Activated T-helper 1 cell treated with Interleukin-2 at 50 U/mL for 16 hours (primary cell): ENCODE measurements around the gene PCNX3.
"Not testable (repeated sequence)": the region's sequence is repeated elsewhere in the genome, so short reads cannot be mapped to it uniquely, and the experiment has no call there.

Experiments used
- DNase-seq: peaks from one replicate; pipeline ENCODE4 v3.0.0-alpha.2; 2020; ENCODE audit warnings: low read depth

The PCNX3 gene

GRCh38 chr11:65620666-65621065, 5.1 kb downstream of the PCNX3 start:
- no peak for DNase-seq

DNA sequence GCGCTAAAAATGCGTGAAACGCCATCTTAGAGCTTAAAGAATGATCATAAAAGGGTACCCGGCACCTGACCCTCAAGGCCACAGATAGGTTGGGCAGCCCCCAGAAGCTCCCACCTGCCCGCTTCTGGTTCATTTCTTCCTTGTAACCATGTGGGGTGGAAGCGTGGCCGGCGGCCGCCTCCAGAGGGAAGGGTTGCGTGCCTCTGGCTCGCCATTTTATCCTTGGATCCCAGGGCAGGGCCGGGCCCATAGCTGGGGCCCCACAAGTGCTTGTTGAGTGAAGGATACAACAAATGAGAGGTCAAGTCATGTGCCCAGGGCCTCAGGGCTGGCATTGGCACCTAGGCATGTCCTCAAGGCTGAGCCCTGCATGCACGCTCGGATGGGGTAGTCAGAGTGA, 5.9 kb downstream of the PCNX3 start:
- no peak for DNase-seq

DNA sequence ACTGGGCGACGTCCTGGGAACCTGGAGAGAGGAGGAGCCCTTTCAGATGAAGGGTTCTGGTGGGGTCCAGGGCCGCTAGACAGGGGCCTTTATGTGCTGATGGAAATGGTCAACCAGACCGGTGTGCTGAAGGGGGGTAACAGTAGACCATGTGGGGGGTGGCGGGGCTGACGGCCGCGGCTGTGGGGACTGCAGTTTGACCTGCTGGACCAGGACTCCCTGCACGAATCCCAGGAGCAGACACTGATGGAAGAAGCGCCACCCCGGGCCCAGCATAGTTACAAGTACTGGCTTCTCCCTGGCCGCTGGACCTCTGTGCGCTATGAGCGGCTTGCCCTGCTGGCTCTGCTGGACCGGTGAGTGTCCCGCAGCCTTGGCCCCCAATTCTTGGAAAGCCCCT, 6.4 kb downstream of the PCNX3 start:
- no peak for DNase-seq

GRCh38 chr11:65623177-65623576, 7.6 kb downstream of the PCNX3 start:
- no peak for DNase-seq

DNA sequence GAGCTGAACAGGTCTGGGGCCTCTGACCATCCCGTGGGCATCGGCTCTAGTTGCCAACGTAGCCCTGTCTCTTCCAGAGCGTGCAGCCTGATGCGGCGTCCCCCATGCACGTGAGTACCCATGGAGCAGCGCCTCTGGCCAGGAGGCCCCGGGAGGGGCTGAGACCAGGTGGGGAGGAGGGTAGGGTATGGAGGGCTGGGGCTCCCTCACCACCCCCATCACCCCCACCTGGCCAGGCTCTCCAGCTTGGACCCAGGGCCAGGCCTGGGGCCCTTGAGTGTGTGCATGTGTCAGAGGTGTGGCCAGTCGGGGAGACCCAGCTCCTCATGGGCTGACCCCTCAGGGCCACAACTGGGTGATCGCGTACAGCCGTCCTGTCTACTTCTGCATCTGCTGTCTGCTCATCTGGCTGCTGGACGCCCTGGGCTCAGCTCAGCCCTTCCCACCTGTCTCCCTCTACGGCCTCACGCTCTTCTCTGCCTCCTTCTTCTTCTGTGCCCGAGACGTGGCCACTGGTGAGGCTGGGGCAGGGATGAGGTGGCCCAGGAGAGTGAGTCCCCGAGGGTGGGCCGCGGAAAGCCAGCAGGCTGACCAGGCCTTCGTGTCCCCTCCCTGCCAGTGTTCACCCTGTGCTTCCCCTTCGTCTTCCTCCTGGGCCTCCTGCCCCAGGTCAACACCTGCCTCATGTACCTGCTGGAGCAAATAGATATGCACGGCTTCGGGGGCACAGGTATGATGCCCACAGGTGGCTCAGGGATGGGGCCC, 8.5 kb downstream of the PCNX3 start:
- DNase-seq = no peak

- no peak for DNase-seq
Measured at GRCh38 chr11:65624931-65625627, 9.5 kb downstream of the PCNX3 start.

- peak; percentile 37 for DNase-seq
Measured at GRCh38 chr11:65625628-65626342, 10.2 kb downstream of the PCNX3 start.

GRCh38 chr11:65627202-65627601, 11.6 kb downstream of the PCNX3 start:
- DNase-seq = no peak

DNA sequence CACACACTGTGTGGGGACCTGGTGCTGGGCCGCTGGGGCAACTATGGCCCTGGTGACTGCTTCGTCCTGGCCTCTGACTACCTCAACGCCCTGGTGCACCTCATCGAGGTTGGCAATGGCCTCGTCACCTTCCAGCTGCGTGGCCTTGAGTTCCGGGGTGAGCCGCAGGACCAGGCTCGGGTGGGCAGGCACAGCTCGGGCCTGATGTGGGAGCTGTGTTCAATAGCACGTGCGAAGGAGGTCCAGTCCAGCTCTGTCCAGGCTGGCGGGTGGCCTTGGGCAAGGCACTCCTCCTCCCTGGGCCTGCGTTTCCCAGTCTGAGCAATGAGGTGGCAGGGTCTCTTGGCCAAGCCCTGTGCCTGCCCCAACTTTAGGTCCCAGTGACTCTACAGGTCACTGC, 14.0 kb downstream of the PCNX3 start:
- no peak for DNase-seq

DNA sequence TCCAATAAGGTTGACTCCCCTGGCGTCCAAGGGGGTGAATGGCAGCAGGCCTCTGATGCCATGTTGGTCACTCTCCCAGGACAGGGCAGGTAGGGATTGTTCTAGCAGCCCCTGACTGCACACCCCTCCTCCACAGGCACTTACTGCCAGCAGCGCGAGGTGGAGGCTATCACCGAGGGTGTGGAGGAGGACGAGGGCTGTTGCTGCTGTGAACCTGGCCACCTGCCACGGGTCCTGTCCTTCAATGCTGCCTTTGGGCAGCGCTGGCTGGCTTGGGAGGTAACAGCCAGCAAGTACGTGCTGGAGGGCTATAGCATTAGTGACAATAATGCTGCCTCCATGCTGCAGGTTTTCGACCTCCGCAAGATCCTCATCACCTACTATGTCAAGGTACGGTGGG, 14.6 kb downstream of the PCNX3 start:
- DNase-seq = no peak

GRCh38 chr11:65633390-65634108, 18.0 kb downstream of the PCNX3 start:
- DNase-seq = no peak

- DNase-seq = no peak
Measured at GRCh38 chr11:65634109-65634436, 18.5 kb downstream of the PCNX3 start.

DNA sequence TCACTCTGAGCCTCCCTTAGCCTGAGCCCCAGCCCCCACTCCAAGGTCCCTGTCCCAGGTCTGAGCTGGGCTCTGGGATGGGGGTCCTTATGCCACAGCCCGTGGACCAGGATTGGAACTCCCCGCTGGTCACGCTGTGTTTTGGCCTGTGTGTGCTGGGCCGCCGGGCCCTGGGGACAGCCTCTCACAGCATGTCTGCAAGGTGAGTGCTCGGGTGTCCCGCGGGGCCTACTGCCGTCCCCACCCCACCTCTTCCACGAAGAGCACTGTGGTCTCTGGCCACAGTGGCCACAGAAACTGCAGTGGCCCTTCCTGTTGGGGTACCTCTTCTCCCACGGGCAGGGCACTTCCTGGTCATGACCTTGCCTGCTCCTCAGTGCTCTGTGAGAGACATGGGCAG, 18.9 kb downstream of the PCNX3 start:
- no peak for DNase-seq

GRCh38 chr11:65634905-65635731, 19.5 kb downstream of the PCNX3 start:
- no peak for DNase-seq

DNA sequence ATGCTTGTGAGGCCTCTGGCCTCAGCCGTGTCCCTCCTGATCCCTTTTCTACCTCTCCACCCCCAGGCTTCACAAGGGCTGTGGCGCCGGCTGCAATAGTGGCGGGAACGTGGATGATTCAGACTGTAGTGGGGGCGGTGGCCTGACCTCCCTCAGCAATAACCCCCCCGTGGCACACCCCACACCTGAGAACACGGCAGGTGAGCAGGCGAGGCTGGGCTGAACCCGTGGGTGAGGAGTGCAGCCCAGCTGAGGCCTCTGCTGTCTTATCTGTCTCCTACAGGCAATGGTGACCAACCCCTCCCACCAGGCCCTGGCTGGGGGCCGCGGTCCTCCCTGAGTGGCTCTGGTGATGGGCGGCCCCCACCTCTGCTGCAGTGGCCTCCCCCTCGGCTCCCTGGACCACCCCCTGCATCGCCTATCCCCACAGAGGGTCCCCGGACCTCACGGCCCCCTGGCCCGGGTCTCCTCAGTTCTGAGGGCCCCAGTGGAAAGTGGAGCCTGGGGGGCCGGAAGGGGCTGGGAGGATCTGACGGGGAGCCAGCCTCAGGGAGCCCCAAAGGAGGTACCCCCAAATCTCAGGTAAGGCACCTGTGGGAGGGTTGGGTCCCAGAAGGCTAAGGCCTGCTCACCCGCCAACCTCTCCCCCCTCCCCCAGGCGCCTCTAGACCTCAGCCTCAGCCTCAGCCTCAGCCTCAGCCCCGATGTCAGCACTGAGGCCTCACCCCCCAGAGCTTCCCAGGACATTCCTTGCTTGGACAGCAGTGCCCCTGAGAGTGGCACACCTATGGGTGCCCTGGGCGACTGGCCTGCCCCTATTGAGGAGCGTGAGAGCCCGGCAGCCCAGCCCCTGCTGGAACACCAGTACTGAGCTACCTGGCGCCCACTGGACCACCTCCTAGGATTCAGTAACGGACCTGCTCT, 20.8 kb downstream of the PCNX3 start:
- no peak for DNase-seq

DNA sequence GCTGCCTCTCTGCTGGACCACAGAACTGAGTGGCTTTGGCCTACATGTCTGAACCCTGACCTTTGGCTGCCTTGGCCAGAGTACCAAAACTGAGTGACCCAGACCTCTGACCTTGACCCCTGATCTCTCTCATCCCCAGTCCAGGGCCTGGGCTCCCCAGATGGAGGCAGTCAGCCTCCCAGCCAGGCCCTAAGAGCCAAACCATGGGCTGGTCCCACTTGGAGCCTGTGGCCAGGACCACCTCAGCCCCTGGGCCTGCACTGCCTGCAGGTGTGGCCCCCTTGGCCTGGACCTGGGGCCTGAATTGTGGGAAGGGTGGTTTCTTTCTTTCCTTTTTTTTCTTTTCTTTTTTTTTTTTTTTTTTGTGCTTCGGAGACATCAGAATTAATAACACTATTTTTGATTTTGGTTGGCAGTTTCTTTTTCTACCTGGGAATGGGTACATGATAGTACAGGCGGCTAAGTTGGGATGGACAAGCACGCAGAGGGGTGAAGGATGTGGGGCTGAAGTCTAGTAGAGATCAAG, 21.5 kb downstream of the PCNX3 start:
- DNase-seq = no peak

DNA sequence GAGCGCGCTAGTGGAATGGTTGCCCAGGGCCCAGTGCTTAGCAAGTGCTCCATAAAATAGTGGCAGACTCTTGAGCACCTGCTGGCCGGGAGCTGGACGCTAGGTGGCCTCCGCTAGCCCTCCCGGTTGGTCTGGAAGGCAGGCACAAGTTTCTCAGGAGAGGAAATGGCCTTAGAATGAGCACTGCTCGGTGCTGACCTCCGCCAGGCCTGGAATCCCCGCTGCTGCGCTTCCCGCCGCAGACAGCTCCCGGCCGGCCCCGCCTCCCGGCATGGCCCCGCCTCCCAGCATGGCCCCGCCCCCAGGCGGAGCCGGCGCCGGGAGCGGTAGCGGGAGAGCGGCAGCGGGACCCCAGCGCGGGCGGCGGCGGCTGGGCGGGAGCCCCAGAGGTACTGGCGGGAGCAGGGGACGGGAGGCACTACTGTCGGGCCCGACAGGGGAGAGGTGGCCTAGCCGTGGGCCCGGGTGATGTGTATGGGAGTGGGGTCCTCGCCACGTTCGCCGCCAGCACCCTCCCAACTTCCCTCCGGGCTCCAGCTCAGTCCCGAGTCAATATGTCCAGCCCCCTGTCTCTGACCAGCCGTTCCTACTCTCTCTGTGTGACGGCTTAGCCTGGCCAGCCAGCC, 22.3 kb downstream of the PCNX3 start, which contains the start of gene SIPA1:
SIPA1 (plus strand) TSS at position 308 of the 626 bp plus-strand sequence. CDS start 2,821 bp downstream, outside the sequence.
- DNase-seq = peak; percentile 68

- not testable (repeated sequence) for DNase-seq
Measured at GRCh38 chr11:65639228-65639597, 23.6 kb downstream of the PCNX3 start.

DNA sequence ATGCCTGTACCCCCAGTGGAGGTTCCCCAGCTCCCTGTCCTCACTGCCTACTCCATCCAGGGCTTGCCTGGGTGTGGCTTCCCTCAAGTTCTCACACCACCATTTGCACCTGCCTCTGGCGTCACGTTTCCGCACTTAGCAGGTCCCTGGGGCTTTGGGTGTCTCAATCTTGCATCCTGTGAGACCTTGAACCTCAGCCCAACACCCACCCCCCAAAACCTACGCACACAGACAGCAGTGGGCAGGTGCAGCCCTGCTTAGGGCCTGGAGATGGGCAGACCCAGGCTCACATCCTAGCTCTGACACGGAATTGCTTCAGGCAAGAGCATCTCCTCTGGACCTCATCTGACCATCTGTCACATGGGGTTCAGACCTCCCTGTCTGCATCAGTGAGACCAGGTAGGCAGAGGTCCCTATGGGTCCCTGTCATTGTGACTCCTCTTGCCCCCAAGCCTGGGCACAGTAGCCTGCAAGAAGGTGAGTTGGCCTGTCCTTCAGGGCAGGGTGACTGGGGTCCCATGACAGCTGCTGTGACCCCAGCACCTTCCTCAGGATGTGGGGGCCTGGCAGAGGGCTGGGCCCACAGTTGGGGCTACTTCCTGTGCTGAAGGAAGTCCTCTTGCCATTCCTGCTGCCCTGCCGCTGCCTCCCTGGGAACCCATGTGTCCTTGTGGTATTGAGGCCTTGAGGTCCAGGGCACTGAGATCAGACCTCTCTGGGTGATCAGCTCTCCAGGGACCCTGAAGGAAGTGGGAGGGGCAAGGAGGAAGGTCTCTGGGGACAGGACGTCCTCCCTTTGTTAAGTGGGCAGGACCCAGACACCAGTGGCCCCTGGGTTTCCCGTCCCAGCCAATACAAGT, 24.3 kb downstream of the PCNX3 start:
- DNase-seq = peak; percentile 66
